Fibroblast of lung (primary cell): Measurements from ENCODE around the gene ZNF576. TPM values are rescaled to one million over a fixed set of nuclear protein-coding genes. Genes with fewer than 3 reads are reported as not detected.

Source experiments
- DNase-seq, 2 donors: peaks; one replicate each; pipeline versions ENCODE4 v3.0.0 to v3.0.0-alpha.2; 2010; ENCODE audit warnings: low read depth in 2 of 2
- H2AFZ ChIP-seq: 2 replicates; pipeline ENCODE4 v1.5.1; 2012; ENCODE audit warnings: low read length, control low read depth, inconsistent platforms
- H3K27ac ChIP-seq: 2 replicates; pipeline ENCODE4 v1.5.1; 2011; ENCODE audit warnings: low read length, control low read depth; ENCODE audit not compliant: insufficient read depth
- H3K27me3 ChIP-seq: 2 replicates; pipeline ENCODE4 v1.5.1; 2011; ENCODE audit warnings: mild to moderate bottlenecking, low read length; ENCODE audit not compliant: control insufficient read depth, insufficient read depth
- H3K36me3 ChIP-seq: 2 replicates; pipeline ENCODE4 v1.5.1; 2011; ENCODE audit warnings: low read length; ENCODE audit not compliant: control insufficient read depth, insufficient read depth
- H3K4me1 ChIP-seq: 2 replicates; pipeline ENCODE4 v1.5.1; 2011; ENCODE audit warnings: low read length; ENCODE audit not compliant: control insufficient read depth, insufficient read depth; ENCODE audit errors: extremely low read depth
- H3K4me2 ChIP-seq: 2 replicates; pipeline ENCODE4 v1.5.1; 2011; ENCODE audit warnings: low read length, control low read depth; ENCODE audit not compliant: insufficient read depth; ENCODE audit errors: extremely low read depth
- H3K4me3 ChIP-seq, 4 experiments: fragments of 200-600 bp in 1 of 4; sonication (generic) in 1 of 4; replicated peaks in 1 of 4; 2 replicates each; pipeline ENCODE4 v1.5.1; 2011 to 2016; ENCODE audit warnings: low read length in 4 of 4, low read depth in 3 of 4, mild to moderate bottlenecking in 3 of 4, control low read depth in 2 of 4, inconsistent platforms in 1 of 4, mixed read lengths in 1 of 4; ENCODE audit not compliant: insufficient read depth in 1 of 4; ENCODE audit errors: control extremely low read depth in 1 of 4
- H3K79me2 ChIP-seq: 2 replicates; pipeline ENCODE4 v1.5.1; 2012; ENCODE audit warnings: mild to moderate bottlenecking, low read length, inconsistent platforms; ENCODE audit not compliant: control insufficient read depth, insufficient read depth
- H3K9ac ChIP-seq: 2 replicates; pipeline ENCODE4 v1.5.1; 2011; ENCODE audit warnings: mild to moderate bottlenecking, low read length, control low read depth; ENCODE audit not compliant: insufficient read depth
- H3K9me3 ChIP-seq: 2 replicates; pipeline ENCODE4 v1.5.1; 2012; ENCODE audit warnings: low read depth, low read length; ENCODE audit not compliant: control insufficient read depth, insufficient read depth
- H4K20me1 ChIP-seq: 2 replicates; pipeline ENCODE4 v1.5.1; 2011; ENCODE audit warnings: low read length; ENCODE audit not compliant: control insufficient read depth, insufficient read depth; ENCODE audit errors: extremely low read depth
- EZH2 ChIP-seq: IDR thresholded peaks from 2 replicates; pipeline ENCODE4 v1.5.1; 2012; ENCODE audit warnings: low read length, control low read depth, mild to moderate bottlenecking; ENCODE audit errors: missing control alignments
- polyA plus RNA-seq, 2 donors: library from polyadenylated mRNA; depleted of rRNA in 1 of 2; stranded (reverse) in 1 of 2; unstranded in 1 of 2; fragments of >200 nt; gene quantifications; 2 replicates each; pipeline ENCODE4 v1.2.1, GENCODE V29; 2011 to 2012; ENCODE audit warnings: missing spikeins in 1 of 2
- total RNA-seq: library from RNA; depleted of rRNA; stranded (reverse); fragments of >200 nt; gene quantifications from 2 replicates; pipeline ENCODE4 v1.2.1, GENCODE V29; 2014
- TF ChIP-seq, protein P1 (sequence below), 2 donors: IDR thresholded peaks in 1 of 2; conservative IDR thresholded peaks in 1 of 2; 1 replicate in 1 of 2; 2 replicates in 1 of 2; pipeline ENCODE4 v1.5.1; 2011 to 2012; ENCODE audit warnings: low read length in 2 of 2, control low read depth in 1 of 2, inconsistent platforms in 1 of 2, low read depth in 1 of 2, mild to moderate bottlenecking in 1 of 2

The ZNF576 gene
- total and polyA plus RNA-seq, 2 donors (not counting 1 experiment from before 2014, with no cell fraction given) = 7.0 to 9.7 TPM

DNA sequence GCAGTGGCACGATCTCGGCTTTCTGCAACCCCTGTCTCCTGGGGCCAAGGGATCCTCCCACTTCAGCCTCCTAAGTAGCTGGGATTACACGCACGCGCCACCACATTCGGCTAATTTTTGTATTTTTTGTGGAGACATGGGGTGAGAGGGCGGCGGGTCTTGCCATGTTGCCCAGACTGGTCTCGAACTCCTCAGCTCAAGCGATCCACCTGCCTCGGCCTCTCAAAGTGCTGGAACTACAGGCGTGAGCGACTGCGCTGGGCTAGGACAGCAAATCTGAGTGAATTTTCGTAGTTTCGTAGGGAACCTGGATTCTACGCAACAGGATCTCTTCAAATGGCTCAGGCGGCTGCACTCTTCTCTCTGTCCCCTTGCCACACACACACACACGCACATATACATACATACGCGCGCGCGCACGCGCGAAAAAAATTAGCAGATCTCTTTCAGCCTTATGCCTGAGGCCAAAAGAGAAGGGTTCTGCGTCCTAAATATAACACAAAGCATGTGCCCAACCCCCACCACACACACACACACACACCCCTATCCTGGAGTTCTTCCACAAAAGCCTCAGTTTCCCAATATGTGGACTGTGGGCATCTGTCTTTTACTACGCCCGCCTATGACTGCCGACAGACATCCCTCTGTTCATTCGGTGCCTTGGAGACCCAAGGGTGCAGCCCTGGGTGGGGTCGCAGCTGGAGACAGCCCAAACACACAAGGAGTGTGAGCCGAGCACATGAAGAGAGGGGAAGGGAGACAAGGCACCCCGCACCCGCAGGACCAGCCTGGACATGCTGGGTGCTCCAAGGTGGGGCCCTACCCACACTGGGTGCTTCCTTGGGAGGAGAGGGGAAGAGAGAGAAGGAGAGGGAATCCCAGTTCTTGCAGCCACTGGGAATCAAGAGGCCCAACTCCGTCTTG, 20.2 kb upstream of the ZNF576 start:
- DNase-seq = no peak
- Histone ChIP-seq H3K36me3 (no peaks in the 10 kb centered on the region), H3K79me2 (peaks cover 6% of the 10 kb centered on the region), H4K20me1 (no peaks in the 10 kb centered on the region), H3K4me3 (peak overlapping the region in 2 of 4 experiments; percentile 34 to 99), H3K4me2 (peak overlapping the region; percentile 7), H3K27ac (peak overlapping the region; percentile 76), H3K9ac (peak overlapping the region; percentile 5), H3K9me3 (no peaks in the 10 kb centered on the region), H3K4me1 (no peaks in the 10 kb centered on the region), H2AFZ (peak overlapping the region; percentile 65), H3K27me3 (no peaks in the 10 kb centered on the region)
- TF ChIP-seq EZH2 = no peak
- TF ChIP-seq, protein P1, sequence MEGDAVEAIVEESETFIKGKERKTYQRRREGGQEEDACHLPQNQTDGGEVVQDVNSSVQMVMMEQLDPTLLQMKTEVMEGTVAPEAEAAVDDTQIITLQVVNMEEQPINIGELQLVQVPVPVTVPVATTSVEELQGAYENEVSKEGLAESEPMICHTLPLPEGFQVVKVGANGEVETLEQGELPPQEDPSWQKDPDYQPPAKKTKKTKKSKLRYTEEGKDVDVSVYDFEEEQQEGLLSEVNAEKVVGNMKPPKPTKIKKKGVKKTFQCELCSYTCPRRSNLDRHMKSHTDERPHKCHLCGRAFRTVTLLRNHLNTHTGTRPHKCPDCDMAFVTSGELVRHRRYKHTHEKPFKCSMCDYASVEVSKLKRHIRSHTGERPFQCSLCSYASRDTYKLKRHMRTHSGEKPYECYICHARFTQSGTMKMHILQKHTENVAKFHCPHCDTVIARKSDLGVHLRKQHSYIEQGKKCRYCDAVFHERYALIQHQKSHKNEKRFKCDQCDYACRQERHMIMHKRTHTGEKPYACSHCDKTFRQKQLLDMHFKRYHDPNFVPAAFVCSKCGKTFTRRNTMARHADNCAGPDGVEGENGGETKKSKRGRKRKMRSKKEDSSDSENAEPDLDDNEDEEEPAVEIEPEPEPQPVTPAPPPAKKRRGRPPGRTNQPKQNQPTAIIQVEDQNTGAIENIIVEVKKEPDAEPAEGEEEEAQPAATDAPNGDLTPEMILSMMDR (conservative IDR thresholded peaks at IDR 0.05 in 1 of 2, IDR thresholded peaks at IDR 0.05 in 1 of 2; ENCODE audit: low read depth in 1 of 2, low read length in 2 of 2) = no peak

- Histone ChIP-seq H3K79me2 (peaks cover 6% of the 10 kb centered on the region), H3K9ac (no peak overlapping the region), H3K9me3 (no peaks in the 10 kb centered on the region), H4K20me1 (no peaks in the 10 kb centered on the region), H3K36me3 (no peaks in the 10 kb centered on the region), H3K4me2 (no peak overlapping the region), H2AFZ (no peak overlapping the region), H3K27ac (no peak overlapping the region), H3K4me3 (no peak overlapping the region), H3K4me1 (no peaks in the 10 kb centered on the region), H3K27me3 (no peaks in the 10 kb centered on the region)
- TF ChIP-seq EZH2 = no peak
- TF ChIP-seq, protein P1 (conservative IDR thresholded peaks at IDR 0.05 in 1 of 2, IDR thresholded peaks at IDR 0.05 in 1 of 2; ENCODE audit: low read depth in 1 of 2, low read length in 2 of 2) = no peak
- DNase-seq = no peak
Measured at GRCh38 chr19:43578787-43579186, 17.6 kb upstream of the ZNF576 start.

GRCh38 chr19:43581467-43581866, 14.9 kb upstream of the ZNF576 start:
- H4K20me1 ChIP-seq = no peaks in the 10 kb centered on the region
- no peak overlapping the region for H3K9ac ChIP-seq
- no peak overlapping the region for H3K27ac ChIP-seq
- H3K4me1 ChIP-seq = no peaks in the 10 kb centered on the region
- H3K79me2 ChIP-seq = no peaks in the 10 kb centered on the region
- no peak for DNase-seq
- no peaks in the 10 kb centered on the region for H3K27me3 ChIP-seq
- no peak overlapping the region for H2AFZ ChIP-seq
- H3K4me3 ChIP-seq = peak overlapping the region in 1 of 4 experiments; percentile 66
- no peaks in the 10 kb centered on the region for H3K9me3 ChIP-seq
- H3K36me3 ChIP-seq = no peaks in the 10 kb centered on the region
- peak overlapping the region; percentile 15 for H3K4me2 ChIP-seq
- TF ChIP-seq EZH2 = no peak
- TF ChIP-seq, protein P1 (conservative IDR thresholded peaks at IDR 0.05 in 1 of 2, IDR thresholded peaks at IDR 0.05 in 1 of 2; ENCODE audit: low read depth in 1 of 2, low read length in 2 of 2) = no peak
